ENCODE data around the gene FAIM2.

GRCh38 chr12:49897276-49897675 is 6.4 kb downstream of the FAIM2 start:
- no peak for TF ChIP-seq CTCF (IDR thresholded peaks at IDR 0.05; ENCODE audit: low read depth, low read length)
- TF ChIP-seq EZH2phosphoT487 (IDR thresholded peaks at IDR 0.05; ENCODE audit: low read depth), result no peak

Data from OCI-LY3 (cell line).